ENCODE results near the gene ULK1.

Gene ULK1

DNA sequence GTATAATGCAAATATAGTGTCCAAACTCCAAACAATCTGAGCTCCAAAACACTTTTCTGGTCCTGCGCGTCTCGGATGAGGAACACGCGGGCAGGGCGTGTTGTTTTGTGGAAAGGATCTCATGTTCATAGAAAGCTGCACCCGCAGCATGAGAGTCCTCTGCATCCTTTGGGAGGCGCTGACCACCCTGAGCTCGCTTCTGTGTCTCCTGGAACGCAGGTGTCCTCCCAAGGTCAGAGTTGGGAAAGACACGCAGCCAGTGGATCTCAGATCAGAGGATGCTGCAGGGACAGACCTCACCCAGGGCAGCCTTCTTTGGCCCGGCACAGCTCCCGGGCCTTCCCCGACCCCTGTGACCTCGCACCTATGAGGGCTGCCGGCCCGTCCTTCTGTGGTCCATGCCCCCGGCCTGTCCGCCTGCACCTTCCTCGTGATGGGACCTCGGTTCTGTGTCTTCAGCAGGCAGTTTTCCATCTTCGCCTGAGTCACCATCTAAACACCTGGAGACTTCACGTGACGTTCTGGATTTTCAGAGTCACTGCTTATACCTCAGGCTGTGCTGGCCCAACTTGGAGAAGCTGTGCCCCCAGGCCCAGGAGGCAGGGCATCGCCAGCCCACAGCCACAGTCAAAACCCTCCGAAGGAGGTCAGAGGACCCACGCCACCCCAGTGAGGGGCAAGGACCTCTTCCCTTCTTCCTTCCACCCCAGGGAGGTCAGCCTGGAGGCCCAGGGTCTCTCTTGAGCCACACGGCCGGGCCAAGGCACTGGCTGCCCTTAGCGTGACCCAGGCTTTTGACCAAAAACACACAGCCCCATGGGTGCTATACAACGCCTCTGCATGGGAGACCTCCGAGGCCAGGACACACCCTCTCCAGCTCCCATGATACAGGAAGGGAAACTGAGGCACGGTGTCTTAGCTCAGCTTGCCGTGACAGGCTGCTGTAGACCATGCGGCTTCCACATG is 40.3 kb upstream of the ULK1 start:
- H3K27ac ChIP-seq (ENCODE audit: low read depth, low read length) = no peak overlapping the region
- no peak overlapping the region for H3K4me3 ChIP-seq (ENCODE audit: low read depth in 1 of 2, low read length in 2 of 2)
- peaks cover 4 to 15% of the 10 kb centered on the region in 2 donors for H3K27me3 ChIP-seq (ENCODE audit: control insufficient read depth in 1 of 2, insufficient read depth in 2 of 2, low read length in 2 of 2)
- no peaks in the 10 kb centered on the region for H3K4me1 ChIP-seq (ENCODE audit: control insufficient read depth in 1 of 2, insufficient read depth in 2 of 2, low read length in 2 of 2)
- no peaks in the 10 kb centered on the region for H3K9me3 ChIP-seq (ENCODE audit: control insufficient read depth in 1 of 2, low read length in 2 of 2)
- H3K9ac ChIP-seq (ENCODE audit: low read depth in 1 of 2, low read length in 2 of 2) = no peak overlapping the region
- H3K36me3 ChIP-seq (ENCODE audit: control insufficient read depth in 1 of 2, insufficient read depth in 2 of 2, low read length in 2 of 2) = no peaks in the 10 kb centered on the region

DNA sequence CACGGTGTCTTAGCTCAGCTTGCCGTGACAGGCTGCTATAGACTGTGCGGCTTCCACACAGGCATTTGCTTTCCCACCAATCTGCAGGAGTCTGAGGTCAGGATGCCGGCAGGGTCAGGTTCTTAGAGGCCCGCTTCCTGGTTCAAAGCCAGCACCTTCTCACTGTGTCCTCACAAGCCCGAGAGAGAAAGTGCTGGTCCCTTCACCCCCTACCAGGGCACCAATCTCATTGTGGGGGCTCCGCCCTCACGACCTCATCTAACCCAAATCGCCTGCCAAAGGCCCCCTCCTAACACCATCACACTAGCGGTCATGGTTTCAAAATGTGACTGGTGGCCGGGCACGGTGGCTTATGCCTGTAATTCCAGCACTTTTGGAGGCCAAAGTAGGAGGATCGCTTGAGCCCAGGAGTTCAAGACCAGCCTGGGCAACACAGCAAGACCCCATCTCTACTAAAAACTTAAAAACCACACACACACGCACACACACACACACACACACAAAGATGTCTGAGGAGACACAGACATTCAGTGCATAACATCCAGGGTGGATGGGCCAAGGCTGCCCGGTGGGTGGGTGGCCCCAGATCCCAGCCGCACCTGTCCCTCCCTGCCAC is 39.5 kb upstream of the ULK1 start:
- Histone ChIP-seq H3K9ac (ENCODE audit: low read depth in 1 of 2, low read length in 2 of 2) (no peak overlapping the region), H3K4me3 (ENCODE audit: low read depth in 1 of 2, low read length in 2 of 2) (no peak overlapping the region), H3K36me3 (ENCODE audit: control insufficient read depth in 1 of 2, insufficient read depth in 2 of 2, low read length in 2 of 2) (no peaks in the 10 kb centered on the region), H3K4me1 (ENCODE audit: control insufficient read depth in 1 of 2, insufficient read depth in 2 of 2, low read length in 2 of 2) (no peaks in the 10 kb centered on the region), H3K9me3 (ENCODE audit: control insufficient read depth in 1 of 2, low read length in 2 of 2) (no peaks in the 10 kb centered on the region), H3K27ac (ENCODE audit: low read depth, low read length) (no peak overlapping the region), H3K27me3 (ENCODE audit: control insufficient read depth in 1 of 2, insufficient read depth in 2 of 2, low read length in 2 of 2) (peaks cover 4 to 15% of the 10 kb centered on the region in 2 donors)

DNA sequence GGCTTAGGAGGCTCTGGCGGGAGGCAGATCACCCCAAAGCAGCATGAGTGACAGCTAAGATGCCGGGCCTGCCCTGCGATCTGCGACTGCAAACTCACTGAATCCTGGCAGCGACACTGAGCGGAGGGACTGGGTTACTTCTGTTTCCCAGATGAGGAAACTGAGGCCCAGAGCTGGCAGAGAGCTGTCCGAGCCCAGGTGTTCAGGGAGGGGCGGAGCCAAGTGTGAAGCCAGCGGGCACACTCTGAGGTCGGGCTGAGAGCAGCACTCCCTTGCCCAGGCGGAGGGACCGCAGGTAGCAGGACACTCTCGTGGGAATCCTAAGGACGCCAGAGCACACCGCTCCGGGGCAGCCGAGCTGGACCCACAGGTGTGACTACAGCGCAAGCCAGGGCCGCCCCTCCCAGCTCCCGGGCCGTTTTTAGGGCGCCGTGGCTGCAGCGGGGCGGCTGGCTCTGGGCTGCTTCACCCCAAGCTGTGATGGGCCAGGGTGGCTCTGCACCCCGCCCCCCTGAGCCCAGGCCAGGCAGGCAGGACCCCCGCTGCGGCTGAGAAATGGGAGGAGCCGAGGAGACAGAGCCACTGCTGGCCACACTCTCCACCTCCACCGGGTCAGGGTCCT is 38.8 kb upstream of the ULK1 start:
- H3K27ac ChIP-seq (ENCODE audit: low read depth, low read length) = no peak overlapping the region
- H3K9ac ChIP-seq (ENCODE audit: low read depth in 1 of 2, low read length in 2 of 2) = no peak overlapping the region
- no peak overlapping the region for H3K4me3 ChIP-seq (ENCODE audit: low read depth in 1 of 2, low read length in 2 of 2)
- peaks cover 4 to 15% of the 10 kb centered on the region in 2 donors for H3K27me3 ChIP-seq (ENCODE audit: control insufficient read depth in 1 of 2, insufficient read depth in 2 of 2, low read length in 2 of 2)
- no peaks in the 10 kb centered on the region for H3K36me3 ChIP-seq (ENCODE audit: control insufficient read depth in 1 of 2, insufficient read depth in 2 of 2, low read length in 2 of 2)
- no peaks in the 10 kb centered on the region for H3K4me1 ChIP-seq (ENCODE audit: control insufficient read depth in 1 of 2, insufficient read depth in 2 of 2, low read length in 2 of 2)
- H3K9me3 ChIP-seq (ENCODE audit: control insufficient read depth in 1 of 2, low read length in 2 of 2) = no peaks in the 10 kb centered on the region

DNA sequence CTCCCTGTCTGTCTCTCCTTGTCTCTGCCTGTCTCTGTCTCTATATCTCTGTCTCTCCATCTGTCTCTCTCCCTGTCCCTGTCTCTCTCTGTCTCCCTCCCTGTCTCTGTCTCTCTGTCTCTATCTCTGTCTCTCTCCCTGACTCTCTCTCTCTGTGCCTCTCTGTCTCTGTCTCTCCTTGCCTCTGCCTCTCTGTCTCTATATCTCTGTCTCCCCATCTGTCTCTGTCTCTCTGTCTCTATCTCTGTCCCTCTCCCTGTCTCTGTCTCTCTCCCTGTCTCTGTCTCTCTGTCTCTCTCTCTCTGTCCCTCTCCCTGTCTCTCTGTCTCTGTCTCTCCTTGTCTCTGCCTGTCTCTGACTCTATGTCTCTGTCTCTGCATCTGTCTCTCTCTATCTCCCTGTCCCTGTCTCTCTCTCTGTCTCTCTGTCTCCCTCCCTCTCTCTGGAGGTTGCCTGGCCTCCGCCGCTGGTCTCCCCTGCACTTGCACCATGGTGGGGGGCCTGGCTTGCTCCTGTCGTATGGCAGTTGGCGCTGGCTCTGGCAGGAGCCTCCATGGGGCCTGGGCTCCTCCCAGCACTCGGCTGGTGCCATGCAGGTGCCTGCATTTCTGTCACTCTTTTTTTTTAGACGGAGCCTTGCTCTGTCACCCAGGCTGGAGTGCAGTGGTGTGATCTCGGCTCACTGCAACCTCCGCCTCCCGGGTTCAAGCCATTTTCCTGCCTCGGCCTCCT is 37.9 kb upstream of the ULK1 start:
- Histone ChIP-seq H3K36me3 (ENCODE audit: control insufficient read depth in 1 of 2, insufficient read depth in 2 of 2, low read length in 2 of 2) (no peaks in the 10 kb centered on the region), H3K9ac (ENCODE audit: low read depth in 1 of 2, low read length in 2 of 2) (no peak overlapping the region), H3K4me1 (ENCODE audit: control insufficient read depth in 1 of 2, insufficient read depth in 2 of 2, low read length in 2 of 2) (peaks cover 0 to 4% of the 10 kb centered on the region in 2 donors), H3K9me3 (ENCODE audit: control insufficient read depth in 1 of 2, low read length in 2 of 2) (no peaks in the 10 kb centered on the region), H3K27me3 (ENCODE audit: control insufficient read depth in 1 of 2, insufficient read depth in 2 of 2, low read length in 2 of 2) (peaks cover 4 to 15% of the 10 kb centered on the region in 2 donors), H3K27ac (ENCODE audit: low read depth, low read length) (no peak overlapping the region), H3K4me3 (ENCODE audit: low read depth in 1 of 2, low read length in 2 of 2) (no peak overlapping the region)

DNA sequence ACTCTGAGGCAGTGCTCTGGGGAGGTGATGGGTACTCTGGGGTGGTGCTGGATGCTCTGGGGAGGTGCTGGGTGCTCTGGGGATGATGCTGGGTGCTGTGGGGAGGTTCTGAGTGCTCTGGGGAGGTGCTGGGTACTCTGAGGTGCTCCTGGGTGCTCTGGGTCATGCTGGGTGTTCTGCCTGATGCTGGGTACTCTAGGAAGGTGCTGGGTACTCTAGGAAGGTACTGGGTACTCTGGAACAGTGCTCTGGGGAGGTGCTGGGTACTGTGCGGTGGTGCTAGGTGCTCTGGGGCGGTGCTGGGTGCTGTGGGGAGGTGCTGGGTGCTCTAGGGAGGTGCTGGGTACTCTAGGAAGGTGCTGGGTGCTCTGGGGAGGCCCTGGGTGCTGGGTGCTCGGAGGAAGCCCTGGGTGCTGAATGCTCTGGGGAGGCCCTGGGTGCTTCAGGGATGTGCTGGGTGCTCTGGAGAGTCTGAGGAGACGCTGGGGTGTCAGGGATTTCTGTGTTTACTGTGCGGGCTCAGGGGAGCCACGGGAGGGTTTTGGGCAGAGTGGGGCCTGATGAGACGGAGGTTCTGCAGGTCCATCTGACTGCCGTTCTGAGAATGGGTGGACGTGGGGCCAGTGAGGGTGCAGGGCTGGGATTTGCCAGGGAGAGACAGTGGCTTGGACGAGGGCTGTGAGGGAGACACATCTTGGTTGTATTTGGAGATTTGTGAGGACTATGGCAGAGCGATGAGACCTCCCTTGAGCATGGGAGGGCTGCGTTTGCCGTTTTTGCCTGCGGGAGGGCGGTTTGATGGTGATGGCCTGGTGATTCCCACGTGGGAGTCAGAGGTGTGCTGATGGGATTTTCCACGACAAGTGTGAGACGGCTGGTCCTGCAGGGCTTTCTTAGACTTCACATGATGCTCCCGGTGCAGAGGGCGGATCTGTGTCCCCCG is 36.2 kb upstream of the ULK1 start:
- Histone ChIP-seq H3K36me3 (ENCODE audit: control insufficient read depth in 1 of 2, insufficient read depth in 2 of 2, low read length in 2 of 2) (no peaks in the 10 kb centered on the region), H3K9me3 (ENCODE audit: control insufficient read depth in 1 of 2, low read length in 2 of 2) (no peaks in the 10 kb centered on the region), H3K4me3 (ENCODE audit: low read depth in 1 of 2, low read length in 2 of 2) (no peak overlapping the region), H3K4me1 (ENCODE audit: control insufficient read depth in 1 of 2, insufficient read depth in 2 of 2, low read length in 2 of 2) (peaks cover 0 to 4% of the 10 kb centered on the region in 2 donors), H3K9ac (ENCODE audit: low read depth in 1 of 2, low read length in 2 of 2) (no peak overlapping the region), H3K27ac (ENCODE audit: low read depth, low read length) (no peak overlapping the region), H3K27me3 (ENCODE audit: control insufficient read depth in 1 of 2, insufficient read depth in 2 of 2, low read length in 2 of 2) (peaks cover 4 to 15% of the 10 kb centered on the region in 2 donors)

DNA sequence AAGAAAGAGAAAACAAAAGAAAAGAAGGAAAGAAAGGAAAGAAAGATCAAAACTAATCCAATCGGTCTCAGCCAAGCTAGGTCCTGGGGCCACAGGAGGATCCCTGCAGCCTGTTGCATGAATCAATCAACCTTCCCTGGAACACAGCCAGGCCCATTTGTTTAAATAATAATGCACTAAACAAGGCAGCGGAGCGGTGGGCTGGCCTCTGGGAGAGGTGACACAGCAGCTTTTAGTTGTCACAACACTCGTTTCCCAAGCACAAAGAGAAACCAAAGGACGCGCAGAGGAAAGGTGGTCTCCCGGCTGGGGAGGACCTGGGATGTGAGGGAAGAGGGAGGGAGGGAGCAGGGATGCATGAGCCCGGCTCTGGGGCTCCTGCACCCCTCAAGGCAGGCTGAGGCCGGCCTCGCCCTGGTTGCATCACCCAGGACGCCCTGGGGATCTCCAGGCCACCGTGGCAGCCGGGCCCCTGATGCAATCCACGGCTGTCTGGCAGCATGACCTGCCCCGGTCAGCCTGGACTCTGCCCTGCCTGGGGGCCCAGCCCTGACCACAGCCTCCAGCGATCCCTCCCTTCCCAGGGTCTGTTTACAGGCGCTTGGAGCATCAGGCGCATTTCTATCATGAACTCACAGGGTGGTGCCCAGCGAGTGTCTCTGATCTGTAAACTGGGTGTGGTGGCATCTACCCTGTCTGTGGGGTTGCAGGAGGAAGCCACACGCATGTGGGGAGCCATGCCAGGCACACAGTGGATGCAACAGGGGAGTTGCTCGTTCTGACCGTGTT is 33.8 kb upstream of the ULK1 start:
- peaks cover 0 to 4% of the 10 kb centered on the region in 2 donors for H3K4me1 ChIP-seq (ENCODE audit: control insufficient read depth in 1 of 2, insufficient read depth in 2 of 2, low read length in 2 of 2)
- H3K9me3 ChIP-seq (ENCODE audit: control insufficient read depth in 1 of 2, low read length in 2 of 2) = no peaks in the 10 kb centered on the region
- no peaks in the 10 kb centered on the region for H3K36me3 ChIP-seq (ENCODE audit: control insufficient read depth in 1 of 2, insufficient read depth in 2 of 2, low read length in 2 of 2)
- H3K27ac ChIP-seq (ENCODE audit: low read depth, low read length) = no peak overlapping the region
- H3K9ac ChIP-seq (ENCODE audit: low read depth in 1 of 2, low read length in 2 of 2) = no peak overlapping the region
- peaks cover 4 to 6% of the 10 kb centered on the region in 2 donors for H3K27me3 ChIP-seq (ENCODE audit: control insufficient read depth in 1 of 2, insufficient read depth in 2 of 2, low read length in 2 of 2)
- H3K4me3 ChIP-seq (ENCODE audit: low read depth in 1 of 2, low read length in 2 of 2) = peak overlapping the region; percentile 5 to 14

DNA sequence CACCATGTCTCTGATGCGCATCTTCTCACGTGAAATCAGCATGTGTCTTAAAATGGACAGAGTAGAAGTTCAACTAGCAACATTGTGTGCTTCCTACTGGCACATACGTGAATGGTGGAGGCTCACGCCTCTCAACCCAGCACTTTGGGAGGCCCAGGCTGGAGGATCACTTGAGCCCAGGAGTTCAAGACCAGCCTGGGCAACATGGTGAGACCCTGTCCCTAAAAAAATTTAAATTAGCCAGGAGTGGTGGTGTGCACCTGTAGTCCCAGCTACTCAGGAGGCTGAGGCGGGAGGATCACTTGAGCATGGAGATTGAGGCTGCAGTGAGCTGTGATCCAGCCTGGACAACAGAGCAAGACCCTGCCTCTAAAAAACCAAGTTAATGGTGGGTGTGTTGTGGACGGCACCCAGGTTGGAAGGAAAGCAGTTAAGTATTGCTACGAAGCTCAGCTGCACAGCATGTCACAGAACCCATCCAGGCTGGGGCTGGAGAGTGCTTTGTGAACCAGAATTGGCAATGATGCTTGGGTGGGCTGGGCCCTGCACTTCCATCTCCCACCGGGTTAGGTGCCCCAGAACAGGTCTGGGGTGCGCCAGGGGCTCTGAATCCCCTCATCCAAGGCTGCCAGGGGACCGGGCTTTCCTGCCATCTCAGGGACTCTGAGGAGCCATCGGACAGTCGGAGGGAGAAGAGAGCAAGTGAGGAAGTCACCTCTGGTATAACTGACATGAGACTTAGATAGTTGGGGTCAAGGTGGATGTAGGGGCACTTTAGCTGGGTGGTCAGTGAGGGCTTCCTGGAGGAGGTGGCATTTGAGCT is 33.0 kb upstream of the ULK1 start:
- H3K4me1 ChIP-seq (ENCODE audit: control insufficient read depth in 1 of 2, insufficient read depth in 2 of 2, low read length in 2 of 2) = peaks cover 0 to 4% of the 10 kb centered on the region in 2 donors
- H3K27me3 ChIP-seq (ENCODE audit: control insufficient read depth in 1 of 2, insufficient read depth in 2 of 2, low read length in 2 of 2) = no peaks in the 10 kb centered on the region
- no peak overlapping the region for H3K9ac ChIP-seq (ENCODE audit: low read depth in 1 of 2, low read length in 2 of 2)
- peak overlapping the region in 1 of 2 donors; percentile 14 for H3K4me3 ChIP-seq (ENCODE audit: low read depth in 1 of 2, low read length in 2 of 2)
- no peaks in the 10 kb centered on the region for H3K36me3 ChIP-seq (ENCODE audit: control insufficient read depth in 1 of 2, insufficient read depth in 2 of 2, low read length in 2 of 2)
- H3K9me3 ChIP-seq (ENCODE audit: control insufficient read depth in 1 of 2, low read length in 2 of 2) = no peaks in the 10 kb centered on the region
- H3K27ac ChIP-seq (ENCODE audit: low read depth, low read length) = no peak overlapping the region

DNA sequence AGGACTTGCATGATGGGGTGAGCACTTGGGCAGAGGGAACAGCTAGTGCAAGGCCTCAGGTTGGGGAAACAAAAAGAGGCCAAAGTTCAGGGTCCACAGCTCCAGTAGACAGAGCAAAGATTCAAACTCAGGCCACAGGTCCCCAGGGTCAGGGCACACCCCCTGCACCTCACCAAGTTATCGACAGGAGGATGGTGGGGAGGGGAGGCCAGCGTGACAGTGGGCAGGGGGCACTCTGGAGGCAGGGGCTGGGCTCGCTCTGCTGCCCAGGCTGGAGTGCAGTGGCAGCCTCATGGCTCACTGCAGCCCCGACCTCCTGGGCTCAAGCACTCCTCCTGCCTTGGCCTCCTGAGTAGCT is 32.4 kb upstream of the ULK1 start:
- Histone ChIP-seq H3K36me3 (ENCODE audit: control insufficient read depth in 1 of 2, insufficient read depth in 2 of 2, low read length in 2 of 2) (no peaks in the 10 kb centered on the region), H3K27ac (ENCODE audit: low read depth, low read length) (no peak overlapping the region), H3K9ac (ENCODE audit: low read depth in 1 of 2, low read length in 2 of 2) (no peak overlapping the region), H3K27me3 (ENCODE audit: control insufficient read depth in 1 of 2, insufficient read depth in 2 of 2, low read length in 2 of 2) (no peaks in the 10 kb centered on the region), H3K4me3 (ENCODE audit: low read depth in 1 of 2, low read length in 2 of 2) (no peak overlapping the region), H3K4me1 (ENCODE audit: control insufficient read depth in 1 of 2, insufficient read depth in 2 of 2, low read length in 2 of 2) (peaks cover 0 to 4% of the 10 kb centered on the region in 2 donors), H3K9me3 (ENCODE audit: control insufficient read depth in 1 of 2, low read length in 2 of 2) (no peaks in the 10 kb centered on the region)
